GM23338 (cell line): ENCODE measurements around the gene ABCA6. TPM values are rescaled to one million over a fixed set of nuclear protein-coding genes. Genes with fewer than 3 reads are reported as not detected.

Experiments used
- ATAC-seq: fragments of 200-7000 bp; cut with Tn5 transposase; 3 replicates; pipeline ENCODE4 v1.9.1; 2020
- DNase-seq: peaks from one replicate; pipeline ENCODE4 v3.0.0-alpha.2; 2015; ENCODE audit warnings: low spot score
- H2AFZ ChIP-seq: fragments of 200-600 bp; sonication (generic); 2 replicates; pipeline ENCODE4 v1.8.0; 2016; ENCODE audit warnings: antibody characterized with exemption, mild to moderate bottlenecking, moderate library complexity
- H3F3A ChIP-seq: fragments of 200-600 bp; sonication (generic); replicated peaks from 2 replicates; pipeline ENCODE4 v1.8.0; 2017; ENCODE audit warnings: antibody characterized with exemption, mixed run types, low read depth
- H3K27ac ChIP-seq: fragments of 200-600 bp; sonication (generic); 2 replicates; pipeline ENCODE4 v1.6.1; 2016; ENCODE audit warnings: low read depth
- H3K27me3 ChIP-seq: fragments of 200-600 bp; sonication (generic); 2 replicates; pipeline ENCODE4 v1.8.0; 2016; ENCODE audit warnings: mild to moderate bottlenecking, mixed run types, moderate library complexity; ENCODE audit not compliant: insufficient read depth
- H3K36me3 ChIP-seq: fragments of 200-600 bp; sonication (generic); 2 replicates; pipeline ENCODE4 v1.8.0; 2016; ENCODE audit warnings: mild to moderate bottlenecking; ENCODE audit not compliant: insufficient read depth
- H3K4me1 ChIP-seq: fragments of 200-600 bp; sonication (generic); 2 replicates; pipeline ENCODE4 v1.8.0; 2016; ENCODE audit warnings: mild to moderate bottlenecking, moderate library complexity; ENCODE audit not compliant: insufficient read depth
- H3K4me2 ChIP-seq: fragments of 200-600 bp; sonication (generic); 2 replicates; pipeline ENCODE4 v1.7.1; 2017; ENCODE audit warnings: mixed run types
- H3K4me3 ChIP-seq: fragments of 200-600 bp; sonication (generic); 2 replicates; pipeline ENCODE4 v1.6.1; 2016; ENCODE audit warnings: mixed run types
- H3K79me2 ChIP-seq: fragments of 200-600 bp; sonication (generic); replicated peaks from 2 replicates; pipeline ENCODE4 v1.8.0; 2017; ENCODE audit warnings: mild to moderate bottlenecking; ENCODE audit not compliant: insufficient read depth
- H3K9me2 ChIP-seq: fragments of 200-600 bp; sonication (generic); 2 replicates; pipeline ENCODE4 v1.8.0; 2017; ENCODE audit not compliant: insufficient read depth
- H4K20me1 ChIP-seq: fragments of 200-600 bp; sonication (generic); replicated peaks from 2 replicates; pipeline ENCODE4 v1.8.0; 2017; ENCODE audit warnings: mild to moderate bottlenecking; ENCODE audit not compliant: insufficient read depth
- H3K27ac Mint-ChIP-seq: 2 replicates; pipeline ENCODE4 v1.8.0; 2020; ENCODE audit warnings: inconsistent platforms, mild to moderate bottlenecking, moderate library complexity, mixed read lengths
- H3K27me3 Mint-ChIP-seq: 3 replicates; pipeline ENCODE4 v1.8.0; 2022; ENCODE audit warnings: low read depth, mild to moderate bottlenecking, moderate library complexity, mixed read lengths, inconsistent platforms; ENCODE audit not compliant: insufficient read depth, poor library complexity
- H3K36me3 Mint-ChIP-seq: 3 replicates; pipeline ENCODE4 v1.8.0; 2021; ENCODE audit warnings: low read depth, mild to moderate bottlenecking, inconsistent platforms, moderate library complexity, mixed read lengths
- H3K4me1 Mint-ChIP-seq: 3 replicates; pipeline ENCODE4 v1.8.0; 2020; ENCODE audit warnings: mild to moderate bottlenecking, inconsistent platforms, mixed read lengths
- H3K4me3 Mint-ChIP-seq: 3 replicates; pipeline ENCODE4 v1.8.0; 2021; ENCODE audit warnings: moderate library complexity, mild to moderate bottlenecking, inconsistent platforms, mixed read lengths
- H3K9me3 Mint-ChIP-seq: 3 replicates; pipeline ENCODE4 v1.8.0; 2020; ENCODE audit warnings: moderate library complexity, mild to moderate bottlenecking, inconsistent platforms, mixed read lengths
- CREB1 ChIP-seq: fragments of 250-450 bp; sonication (Bioruptor Pico); IDR thresholded peaks from 2 replicates; pipeline ENCODE4 v1.5.0; 2020; ENCODE audit warnings: low read depth, mild to moderate bottlenecking, moderate library complexity
- CTCF ChIP-seq, 2 experiments: fragments of 200-600 bp in 1 of 2; sonication (generic) in 1 of 2; conservative IDR thresholded peaks; 2 replicates each; pipeline versions ENCODE4 v1.5.1 to v1.6.1; 2016 to 2017; ENCODE audit warnings: antibody characterized with exemption in 2 of 2, low read depth in 2 of 2, mild to moderate bottlenecking in 2 of 2, moderate library complexity in 1 of 2
- EZH2 ChIP-seq: fragments of 200-600 bp; sonication (generic); IDR thresholded peaks from one replicate; pipeline ENCODE4 v1.8.0; 2017; ENCODE audit warnings: antibody characterized with exemption, mild to moderate bottlenecking, low read depth; ENCODE audit not compliant: unreplicated experiment
- EZH2phosphoT487 ChIP-seq: fragments of 200-600 bp; sonication (generic); IDR thresholded peaks from one replicate; pipeline ENCODE4 v1.8.1; 2018; ENCODE audit warnings: antibody characterized with exemption; ENCODE audit not compliant: unreplicated experiment
- NANOG ChIP-seq: IDR thresholded peaks from 2 replicates; pipeline ENCODE4 v1.6.1; 2016; ENCODE audit warnings: antibody characterized with exemption, borderline replicate concordance
- REST ChIP-seq: IDR thresholded peaks from one replicate; pipeline ENCODE4 v1.6.1; 2018; ENCODE audit warnings: antibody characterized with exemption; ENCODE audit not compliant: unreplicated experiment
- STAT1 ChIP-seq: IDR thresholded peaks from one replicate; pipeline ENCODE4 v1.6.1; 2016; ENCODE audit warnings: antibody characterized with exemption; ENCODE audit not compliant: unreplicated experiment
- ZNF331 ChIP-seq: fragments of 250-450 bp; sonication (Bioruptor Pico); IDR thresholded peaks from 2 replicates; pipeline ENCODE4 v1.5.0; 2020; ENCODE audit warnings: low read depth, mild to moderate bottlenecking, moderate library complexity
- ZNF462 ChIP-seq: fragments of 250-450 bp; sonication (Bioruptor Pico); IDR thresholded peaks from 2 replicates; pipeline ENCODE4 v1.5.0; 2020; ENCODE audit warnings: mild to moderate bottlenecking, moderate library complexity
- polyA plus RNA-seq: library from polyadenylated mRNA; unstranded; fragments of >200 nt; fragmentation: Nextera tagmentation; extraction: Ambion mirVana; gene quantifications from 2 replicates; pipeline ENCODE4 v1.2.1, GENCODE V29; 2016
- total RNA-seq: library from RNA; depleted of rRNA; stranded (reverse); fragments of >200 nt; shearing (Covaris generic); gene quantifications from 2 replicates; pipeline ENCODE4 v1.2.3, GENCODE V29; 2014

The ABCA6 gene
- total and polyA plus RNA-seq, 2 experiments from 2014 or later, result not detected

- Histone ChIP-seq H3K79me2 (no peaks in the 10 kb centered on the region), H3K4me2 (no peak overlapping the region), H3K9me2 (no peaks in the 10 kb centered on the region), H3F3A (no peaks in the 10 kb centered on the region), H2AFZ (no peak overlapping the region), H3K27me3 (no peaks in the 10 kb centered on the region), H3K4me1 (no peaks in the 10 kb centered on the region), H3K36me3 (no peaks in the 10 kb centered on the region), H3K27ac (no peak overlapping the region), H4K20me1 (no peaks in the 10 kb centered on the region), H3K4me3 (no peak overlapping the region)
- DNase-seq (peak; percentile 62), ATAC-seq (peak; percentile 71)
- Mint-ChIP-seq H3K4me1 (peaks cover 5% of the 10 kb centered on the region; the same call in 2 of the 3 replicates), H3K4me3 (no peak overlapping the region), H3K9me3 (no peaks in the 10 kb centered on the region), H3K36me3 (no peaks in the 10 kb centered on the region), H3K27me3 (no peaks in the 10 kb centered on the region), H3K27ac (no peak overlapping the region)
- TF ChIP-seq ZNF331 (CRISPR knock-in tag) (no peak), STAT1 (no peak), NANOG (no peak), EZH2 (no peak), CTCF (conservative IDR thresholded peaks at IDR 0.05; ENCODE audit: low read depth in 2 of 2) (peak; percentile 67 to 80)
These were observed 83.5 kb downstream of the ABCA6 start for GRCh38 chr17:69058165-69058564.

GRCh38 chr17:69057280-69057679 lies 84.4 kb downstream of the ABCA6 start:
- TF ChIP-seq REST (no peak), ZNF331 (CRISPR knock-in tag) (no peak), NANOG (no peak), CREB1 (no peak), EZH2 (no peak), EZH2phosphoT487 (no peak), ZNF462 (no peak)
- no peak overlapping the region for H2AFZ ChIP-seq
- Mint-ChIP-seq H3K27ac (no peak overlapping the region), H3K27me3 (no peaks in the 10 kb centered on the region), H3K4me1 (peaks cover 5% of the 10 kb centered on the region; the same call in 2 of the 3 replicates), H3K4me3 (no peak overlapping the region), H3K9me3 (no peaks in the 10 kb centered on the region), H3K36me3 (no peaks in the 10 kb centered on the region)
- no peak overlapping the region for H3K4me3 ChIP-seq
- no peak overlapping the region for H3K27ac ChIP-seq
- no peaks in the 10 kb centered on the region for H3K79me2 ChIP-seq
- H3F3A ChIP-seq, result no peaks in the 10 kb centered on the region
- no peaks in the 10 kb centered on the region for H3K4me1 ChIP-seq
- no peaks in the 10 kb centered on the region for H3K27me3 ChIP-seq
- no peaks in the 10 kb centered on the region for H4K20me1 ChIP-seq
- DNase-seq (no peak), ATAC-seq (no peak)
- no peaks in the 10 kb centered on the region for H3K36me3 ChIP-seq
- H3K4me2 ChIP-seq, result no peak overlapping the region
- H3K9me2 ChIP-seq, result 0 out of 2 replicates have a peak, but pooled peaks cover 3% of the 10 kb centered on the region
